Endodermal cell (in vitro differentiated cells): Measurements from ENCODE around the gene SOCS3. TPM values are rescaled to one million over a fixed set of nuclear protein-coding genes. Genes with fewer than 3 reads are reported as not detected.

ENCODE experiments used
- DNase-seq: peaks from one replicate; pipeline ENCODE4 v3.0.0-alpha.2; 2017
- H3K27ac ChIP-seq: 2 replicates; pipeline ENCODE4 v1.5.1; 2013; ENCODE audit warnings: mild to moderate bottlenecking, low read depth, low read length, moderate library complexity
- H3K27me3 ChIP-seq: 2 replicates; pipeline ENCODE4 v1.6.1; 2013; ENCODE audit warnings: mild to moderate bottlenecking, low read length, moderate library complexity; ENCODE audit not compliant: insufficient read depth, control insufficient read depth, poor library complexity, severe bottlenecking
- H3K36me3 ChIP-seq: 2 replicates; pipeline ENCODE4 v1.7.0; 2013; ENCODE audit warnings: mild to moderate bottlenecking, low read length, moderate library complexity; ENCODE audit not compliant: control insufficient read depth, insufficient read depth
- H3K4me1 ChIP-seq: one replicate; pipeline ENCODE4 v1.7.0; 2013; ENCODE audit warnings: low read length; ENCODE audit not compliant: control insufficient read depth, insufficient read depth
- H3K4me3 ChIP-seq: 2 replicates; pipeline ENCODE4 v1.5.1; 2013; ENCODE audit warnings: mild to moderate bottlenecking, low read length, moderate library complexity
- H3K9ac ChIP-seq: 2 replicates; pipeline ENCODE4 v1.6.1; 2013; ENCODE audit warnings: mild to moderate bottlenecking, low read length, moderate library complexity; ENCODE audit not compliant: poor library complexity, severe bottlenecking; ENCODE audit errors: extremely low read depth
- H3K9me3 ChIP-seq: 2 replicates; pipeline ENCODE4 v1.6.1; 2013; ENCODE audit warnings: mild to moderate bottlenecking, low read length, moderate library complexity; ENCODE audit not compliant: control insufficient read depth
- H3K27ac Mint-ChIP-seq: 2 replicates; pipeline ENCODE4 v1.8.0; 2020; ENCODE audit warnings: mixed read lengths
- H3K27me3 Mint-ChIP-seq: 2 replicates; pipeline ENCODE4 v1.8.0; 2021; ENCODE audit warnings: mild to moderate bottlenecking, mixed read lengths; ENCODE audit not compliant: insufficient read depth
- H3K36me3 Mint-ChIP-seq: 2 replicates; pipeline ENCODE4 v1.8.0; 2020; ENCODE audit warnings: low read depth, mixed read lengths
- H3K4me1 Mint-ChIP-seq: 2 replicates; pipeline ENCODE4 v1.8.0; 2020; ENCODE audit warnings: mixed read lengths
- H3K4me3 Mint-ChIP-seq: 2 replicates; pipeline ENCODE4 v1.8.0; 2020; ENCODE audit warnings: mild to moderate bottlenecking, moderate library complexity, mixed read lengths
- H3K9me3 Mint-ChIP-seq: 2 replicates; pipeline ENCODE4 v1.8.0; 2020; ENCODE audit warnings: mild to moderate bottlenecking, mixed read lengths
- CTCF ChIP-seq: fragments of 200-600 bp; sonication (generic); conservative IDR thresholded peaks from 2 replicates; pipeline ENCODE4 v1.5.0; 2021; ENCODE audit warnings: antibody characterized with exemption, mild to moderate bottlenecking
- WGBS, 2 experiments: methylation state at CpG; one replicate each; pipeline versions ENCODE4 v1.1.5 to v1.1.7; 2013; ENCODE audit warnings: missing lambda C conversion rate in 2 of 2, mixed read lengths in 1 of 2; ENCODE audit not compliant: insufficient coverage in 1 of 2, insufficient read length in 1 of 2; 5-methylcytosine and 5-hydroxymethylcytosine counted together
- total RNA-seq, 2 donors: library from RNA; stranded (reverse); fragmentation: NEBNext Ultra II Directional in 1 of 2; extraction: Animal tissue kit (Norgen Biotek cat#: 25700) in 1 of 2; gene quantifications; 2 replicates in 1 of 2; 3 replicates in 1 of 2; pipeline ENCODE4 v1.2.1, GENCODE V29; 2021

SOCS3 gene
- total RNA-seq, 2 donors from 2014 or later = 54.2 to 75.3 TPM

DNA sequence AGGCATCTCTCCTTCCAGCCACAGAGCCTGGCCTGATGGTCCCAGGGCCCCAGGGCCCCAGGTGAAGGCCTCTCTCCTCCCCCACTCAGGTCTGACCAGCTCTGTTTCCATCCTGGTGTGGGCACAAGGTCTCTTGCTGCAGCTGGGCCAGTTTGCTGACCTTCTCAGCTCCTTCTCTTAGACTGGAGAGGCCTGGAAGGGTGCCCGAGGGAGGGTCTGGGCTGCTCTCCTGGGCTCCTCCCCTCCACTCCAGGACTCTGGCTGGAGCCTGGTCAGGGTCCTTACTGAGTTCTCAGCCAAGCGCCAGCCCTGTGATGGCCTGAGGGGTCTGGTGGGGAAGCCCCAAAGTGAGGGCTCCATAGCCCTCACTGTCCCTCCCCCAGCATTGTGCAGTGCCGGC is 12.4 kb downstream of the SOCS3 start:
- Histone ChIP-seq H3K4me1 (peaks cover 15% of the 10 kb centered on the region), H3K36me3 (no peaks in the 10 kb centered on the region), H3K9ac (no peak overlapping the region), H3K9me3 (no peaks in the 10 kb centered on the region), H3K27me3 (peaks cover 5% of the 10 kb centered on the region), H3K4me3 (no peak overlapping the region), H3K27ac (no peak overlapping the region)
- no peak for TF ChIP-seq CTCF
- Mint-ChIP-seq H3K27me3 (peaks cover 14% of the 10 kb centered on the region), H3K27ac (no peak overlapping the region), H3K9me3 (no peaks in the 10 kb centered on the region), H3K36me3 (no peaks in the 10 kb centered on the region), H3K4me1 (peaks cover 12% of the 10 kb centered on the region), H3K4me3 (no peak overlapping the region)
- 86 to 91% methylated on average over 2 to 3 of the region's 3 CpGs for WGBS, 2 experiments
- DNase-seq = no peak

- H3K4me1 Mint-ChIP-seq = peaks cover 6% of the 10 kb centered on the region
- peaks cover 14% of the 10 kb centered on the region for H3K27me3 Mint-ChIP-seq
- Histone ChIP-seq H3K4me3 (no peak overlapping the region), H3K9ac (no peak overlapping the region), H3K27me3 (peaks cover 9% of the 10 kb centered on the region), H3K4me1 (peaks cover 8% of the 10 kb centered on the region), H3K36me3 (no peaks in the 10 kb centered on the region), H3K27ac (no peak overlapping the region), H3K9me3 (no peaks in the 10 kb centered on the region)
- DNase-seq = no peak
- no peaks in the 10 kb centered on the region for H3K9me3 Mint-ChIP-seq
- H3K36me3 Mint-ChIP-seq = no peaks in the 10 kb centered on the region
- WGBS, 2 experiments = 87 to 93% methylated on average over 13 of the region's 13 CpGs
- no peak overlapping the region for H3K27ac Mint-ChIP-seq
- TF ChIP-seq CTCF = peak; percentile 43
- no peak overlapping the region for H3K4me3 Mint-ChIP-seq
Measured at GRCh38 chr17:78346605-78347250, 13.1 kb downstream of the SOCS3 start.

DNA sequence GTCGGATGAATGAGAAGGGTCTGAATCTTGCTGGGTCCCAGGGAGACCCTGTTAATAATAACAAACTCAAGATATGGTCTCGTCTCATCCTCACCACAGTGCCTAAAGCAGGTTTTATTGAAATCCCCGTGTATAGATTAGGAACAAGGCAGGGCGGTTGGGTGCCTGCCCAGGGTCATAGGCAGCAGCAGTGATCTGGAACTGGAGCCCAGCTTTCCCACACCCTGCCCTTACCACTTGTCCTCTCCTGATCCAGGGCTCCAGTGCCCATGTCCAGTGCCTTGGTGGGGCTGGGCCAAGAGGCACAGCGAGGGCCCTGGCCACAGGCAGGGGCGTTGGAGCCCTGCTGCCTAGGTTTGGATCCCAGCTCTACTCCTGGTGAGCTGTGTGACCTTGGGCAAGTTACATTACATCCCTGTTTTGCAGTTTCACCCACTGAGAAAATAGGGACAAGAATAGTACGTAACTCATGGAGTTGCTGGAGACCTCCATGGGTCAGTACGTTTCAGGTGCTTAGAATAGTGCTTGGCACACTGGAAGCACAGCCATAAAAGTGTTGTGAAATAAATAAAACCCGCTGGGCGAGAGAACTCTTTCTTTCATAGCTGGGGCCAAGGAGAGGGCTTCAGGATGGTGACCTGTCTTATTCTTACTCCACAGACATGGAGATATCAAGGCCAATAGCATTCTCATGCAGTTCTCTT is 13.9 kb downstream of the SOCS3 start:
- no peaks in the 10 kb centered on the region for H3K9me3 Mint-ChIP-seq
- H3K36me3 Mint-ChIP-seq = no peaks in the 10 kb centered on the region
- H3K4me1 Mint-ChIP-seq = no peaks in the 10 kb centered on the region
- DNase-seq = no peak
- H3K4me3 Mint-ChIP-seq = no peak overlapping the region
- Histone ChIP-seq H3K27me3 (peaks cover 9% of the 10 kb centered on the region), H3K9me3 (no peaks in the 10 kb centered on the region), H3K4me3 (no peak overlapping the region), H3K4me1 (peaks cover 4% of the 10 kb centered on the region), H3K9ac (no peak overlapping the region), H3K36me3 (no peaks in the 10 kb centered on the region), H3K27ac (no peak overlapping the region)
- 95 to 97% methylated on average over 10 of the region's 10 CpGs for WGBS, 2 experiments
- no peak for TF ChIP-seq CTCF
- peaks cover 17% of the 10 kb centered on the region for H3K27me3 Mint-ChIP-seq
- no peak overlapping the region for H3K27ac Mint-ChIP-seq
